CD4-positive, alpha-beta T cell (primary cell): ENCODE data around the gene EPB41L3. TPM values are rescaled to one million over a fixed set of nuclear protein-coding genes. Genes with fewer than 3 reads are reported as not detected.

Experiments
- ATAC-seq: fragments of 200-7000 bp; cut with Tn5 transposase; one replicate; pipeline ENCODE4 v1.10.0; 2022; ENCODE audit warnings: mild to moderate bottlenecking; ENCODE audit not compliant: poor library complexity
- CTCF ChIA-PET: fragments of 350-600 bp; sonication (Branson Sonifier 250); formaldehyde crosslinking; loops from one replicate; lab custom pipeline; 2021; ENCODE audit warnings: antibody characterized with exemption, inconsistent platforms; lab: Charles Lee
- POLR2A ChIA-PET: fragments of 350-600 bp; sonication (Branson Sonifier 250); formaldehyde crosslinking; loops from one replicate; lab custom pipeline; 2021; ENCODE audit warnings: antibody characterized with exemption, inconsistent platforms; lab: Charles Lee
- DNase-seq, 14 experiments: peaks; one replicate each; pipeline ENCODE4 v3.0.0-alpha.2; 2013 to 2020; ENCODE audit warnings: mixed read lengths in 2 of 14
- H3K27ac ChIP-seq, 2 donors: one replicate each; pipeline versions ENCODE4 v1.5.1 to v1.7.0; 2013; ENCODE audit warnings: low read length in 2 of 2, low read depth in 1 of 2, mild to moderate bottlenecking in 1 of 2
- H3K27me3 ChIP-seq, 2 experiments: 1 replicate in 1 of 2; 2 replicates in 1 of 2; pipeline versions ENCODE4 v1.6.1 to v1.7.0; 2013; ENCODE audit warnings: low read length in 2 of 2, control low read depth in 1 of 2, mild to moderate bottlenecking in 1 of 2, moderate library complexity in 1 of 2; ENCODE audit not compliant: insufficient read depth in 2 of 2, control insufficient read depth in 1 of 2
- H3K36me3 ChIP-seq: one replicate; pipeline ENCODE4 v1.6.1; 2013; ENCODE audit warnings: low read length, control low read depth; ENCODE audit not compliant: insufficient read depth
- H3K4me1 ChIP-seq: one replicate; pipeline ENCODE4 v1.6.1; 2013; ENCODE audit warnings: low read length, control low read depth; ENCODE audit not compliant: insufficient read depth
- H3K4me3 ChIP-seq: one replicate; pipeline ENCODE4 v1.5.1; 2013; ENCODE audit warnings: mild to moderate bottlenecking, low read length, moderate library complexity
- H3K9me3 ChIP-seq, 2 experiments: 1 replicate in 1 of 2; 2 replicates in 1 of 2; pipeline versions ENCODE4 v1.6.1 to v1.7.0; 2013; ENCODE audit warnings: low read length in 2 of 2, mild to moderate bottlenecking in 2 of 2, control low read depth in 1 of 2, moderate library complexity in 1 of 2; ENCODE audit not compliant: control insufficient read depth in 1 of 2, insufficient read depth in 1 of 2
- H3K27ac Mint-ChIP-seq: one replicate; pipeline ENCODE4 v1.8.0; 2020; ENCODE audit warnings: mixed read lengths
- H3K27me3 Mint-ChIP-seq: one replicate; pipeline ENCODE4 v1.8.0; 2021; ENCODE audit warnings: mixed read lengths
- H3K36me3 Mint-ChIP-seq: one replicate; pipeline ENCODE4 v1.8.0; 2021; ENCODE audit warnings: low read depth, mixed read lengths
- H3K4me1 Mint-ChIP-seq: one replicate; pipeline ENCODE4 v1.8.0; 2021; ENCODE audit warnings: low read depth, mixed read lengths
- H3K4me3 Mint-ChIP-seq: one replicate; pipeline ENCODE4 v1.8.0; 2020; ENCODE audit warnings: mild to moderate bottlenecking, mixed read lengths
- H3K9me3 Mint-ChIP-seq: one replicate; pipeline ENCODE4 v1.8.0; 2020; ENCODE audit warnings: mixed read lengths
- intact Hi-C, 2 experiments: fragments of 100-400 bp; cut with DNase I in 1 of 2; cut with micrococcal nuclease in 1 of 2; formaldehyde crosslinking; loops; one replicate each; pipeline versions ENCODE4 v1.15.1 to v1.9.0; 2023 to 2025; cut with DNase I, micrococcal nuclease
- total RNA-seq, 174 experiments: library from RNA in 2 of 174; stranded (reverse) in 2 of 174; gene quantifications; one replicate each; pipeline ENCODE4 v1.2.3 and lab custom pipeline; 2021 to 2026
- TF ChIP-seq, protein P1 (sequence below): fragments of 200-600 bp; IDR thresholded peaks from one replicate; pipeline ENCODE4 v1.8.0; 2022; ENCODE audit warnings: antibody characterized with exemption, mild to moderate bottlenecking

Gene EPB41L3
- total RNA-seq, 2 experiments from 2014 or later = 10.9 to 11.2 TPM

DNA sequence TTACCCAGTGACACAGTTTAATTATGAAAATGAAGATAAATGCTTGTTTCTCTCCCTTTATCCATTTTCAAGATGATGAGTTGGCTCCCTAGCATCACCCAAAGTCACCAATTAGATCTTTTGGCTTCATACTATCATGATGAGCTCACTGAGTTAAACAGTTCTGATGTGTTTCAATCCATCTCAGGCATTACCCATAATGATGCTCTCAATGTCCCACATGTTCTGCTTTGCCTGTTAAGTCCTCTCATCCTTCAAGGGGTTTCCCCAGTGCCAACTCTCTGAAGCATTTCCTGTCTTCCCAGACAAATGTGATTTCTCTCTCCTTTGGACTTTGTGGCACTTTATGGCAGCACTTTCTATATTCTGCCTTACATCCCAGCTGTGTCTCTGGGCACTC, 92.6 kb downstream of the EPB41L3 start:
- no peaks in the 10 kb centered on the region for H3K9me3 ChIP-seq
- TF ChIP-seq, protein P1, sequence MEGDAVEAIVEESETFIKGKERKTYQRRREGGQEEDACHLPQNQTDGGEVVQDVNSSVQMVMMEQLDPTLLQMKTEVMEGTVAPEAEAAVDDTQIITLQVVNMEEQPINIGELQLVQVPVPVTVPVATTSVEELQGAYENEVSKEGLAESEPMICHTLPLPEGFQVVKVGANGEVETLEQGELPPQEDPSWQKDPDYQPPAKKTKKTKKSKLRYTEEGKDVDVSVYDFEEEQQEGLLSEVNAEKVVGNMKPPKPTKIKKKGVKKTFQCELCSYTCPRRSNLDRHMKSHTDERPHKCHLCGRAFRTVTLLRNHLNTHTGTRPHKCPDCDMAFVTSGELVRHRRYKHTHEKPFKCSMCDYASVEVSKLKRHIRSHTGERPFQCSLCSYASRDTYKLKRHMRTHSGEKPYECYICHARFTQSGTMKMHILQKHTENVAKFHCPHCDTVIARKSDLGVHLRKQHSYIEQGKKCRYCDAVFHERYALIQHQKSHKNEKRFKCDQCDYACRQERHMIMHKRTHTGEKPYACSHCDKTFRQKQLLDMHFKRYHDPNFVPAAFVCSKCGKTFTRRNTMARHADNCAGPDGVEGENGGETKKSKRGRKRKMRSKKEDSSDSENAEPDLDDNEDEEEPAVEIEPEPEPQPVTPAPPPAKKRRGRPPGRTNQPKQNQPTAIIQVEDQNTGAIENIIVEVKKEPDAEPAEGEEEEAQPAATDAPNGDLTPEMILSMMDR = no peak
- Mint-ChIP-seq H3K4me3 (no peak overlapping the region), H3K4me1 (peaks cover 10% of the 10 kb centered on the region), H3K36me3 (no peaks in the 10 kb centered on the region), H3K27me3 (peaks cover 4% of the 10 kb centered on the region), H3K27ac (no peak overlapping the region), H3K9me3 (no peaks in the 10 kb centered on the region)
- CTCF ChIA-PET = no interaction called here
- H3K27me3 ChIP-seq = no peaks in the 10 kb centered on the region
- POLR2A ChIA-PET = no interaction called here
- H3K4me1 ChIP-seq = no peaks in the 10 kb centered on the region
- no peak overlapping the region for H3K4me3 ChIP-seq
- H3K27ac ChIP-seq = no peak overlapping the region
- DNase-seq = peak in 1 of 14 experiments; percentile 16
- no peaks in the 10 kb centered on the region for H3K36me3 ChIP-seq
- intact Hi-C loops = no loop called here
- ATAC-seq = no peak

DNA sequence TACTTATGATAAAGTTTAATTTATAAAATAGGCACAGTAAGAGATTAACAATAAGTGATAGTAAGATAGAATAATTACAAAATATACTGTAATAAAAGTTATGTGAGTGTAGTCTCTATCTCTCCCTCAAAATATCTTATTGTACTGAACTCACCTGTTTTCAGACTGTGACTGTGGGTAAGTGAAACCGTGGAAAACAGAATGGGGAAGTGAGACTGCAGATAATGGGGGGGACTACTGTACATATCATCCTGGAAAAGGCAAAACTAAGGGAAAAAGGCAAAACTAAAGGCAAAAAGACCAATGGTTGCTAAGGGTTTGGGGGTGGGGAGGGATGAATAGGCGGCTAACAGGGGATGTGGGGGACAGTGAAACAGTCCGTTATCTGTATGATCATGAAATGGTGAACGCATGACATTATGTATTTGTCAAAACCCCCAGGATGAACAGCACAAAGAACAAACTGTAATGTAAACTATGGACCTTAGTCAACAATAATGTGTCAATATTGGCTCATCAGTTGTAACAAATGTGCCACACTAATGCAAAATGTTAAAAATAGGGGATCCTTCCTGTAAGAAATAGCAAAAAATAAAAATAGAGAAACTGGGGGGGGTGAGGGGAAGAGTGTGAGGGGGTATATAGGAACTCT, 93.8 kb downstream of the EPB41L3 start:
- H3K36me3 ChIP-seq = no peaks in the 10 kb centered on the region

DNA sequence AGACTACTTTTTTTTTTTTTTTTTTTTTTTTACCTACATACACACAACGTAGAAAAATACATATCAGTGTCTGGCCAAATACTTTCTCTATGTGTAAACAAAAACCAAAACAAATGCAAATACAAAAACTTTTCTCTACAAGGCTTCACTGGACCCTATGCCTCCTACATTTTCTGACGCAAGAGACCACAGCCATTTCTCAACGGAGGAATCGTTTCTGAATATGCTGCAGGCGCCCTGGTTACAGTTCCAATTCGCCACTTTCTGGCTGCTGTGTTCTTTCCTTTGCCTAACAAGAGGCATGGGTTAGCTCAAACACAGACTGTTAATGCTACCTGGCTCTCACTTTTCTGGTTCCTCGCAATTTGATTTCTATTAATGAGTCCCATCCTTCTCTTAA, 96.4 kb downstream of the EPB41L3 start:
- H3K4me1 Mint-ChIP-seq = no peaks in the 10 kb centered on the region
- TF ChIP-seq, protein P1 = no peak
- H3K36me3 ChIP-seq = no peaks in the 10 kb centered on the region
- H3K27ac Mint-ChIP-seq = no peak overlapping the region
- CTCF ChIA-PET = interaction anchor here (0.6 kb wide), 1 partner anchor 223 kb away, joined by 4 read pairs; no protein-coding TSS in a partner anchor
- H3K4me3 ChIP-seq = no peak overlapping the region
- H3K9me3 ChIP-seq = no peaks in the 10 kb centered on the region
- peaks cover 4% of the 10 kb centered on the region for H3K27me3 Mint-ChIP-seq
- DNase-seq (no peak), ATAC-seq (no peak)
- H3K27me3 ChIP-seq = no peaks in the 10 kb centered on the region
- POLR2A ChIA-PET = no interaction called here
- no peak overlapping the region for H3K4me3 Mint-ChIP-seq
- no peaks in the 10 kb centered on the region for H3K36me3 Mint-ChIP-seq
- intact Hi-C loops = no loop called here
- H3K4me1 ChIP-seq = no peaks in the 10 kb centered on the region
- no peak overlapping the region for H3K27ac ChIP-seq
- H3K9me3 Mint-ChIP-seq = no peaks in the 10 kb centered on the region

More for the DNA sequence above, 93.8 kb downstream of the EPB41L3 start:
- H3K9me3 ChIP-seq = no peaks in the 10 kb centered on the region
- no peaks in the 10 kb centered on the region for H3K4me1 ChIP-seq
- CTCF ChIA-PET = no interaction called here
- no peak overlapping the region for H3K4me3 Mint-ChIP-seq
- POLR2A ChIA-PET = no interaction called here
- intact Hi-C loops = no loop called here
- TF ChIP-seq, protein P1 = no peak
- H3K27me3 ChIP-seq = no peaks in the 10 kb centered on the region
- H3K4me3 ChIP-seq = no peak overlapping the region
- H3K36me3 Mint-ChIP-seq = no peaks in the 10 kb centered on the region
- no peak overlapping the region for H3K27ac ChIP-seq
- no peaks in the 10 kb centered on the region for H3K4me1 Mint-ChIP-seq
- peaks cover 4% of the 10 kb centered on the region for H3K27me3 Mint-ChIP-seq
- DNase-seq (no peak), ATAC-seq (no peak)
- H3K9me3 Mint-ChIP-seq = no peaks in the 10 kb centered on the region
- no peak overlapping the region for H3K27ac Mint-ChIP-seq
